Neural cell (in vitro differentiated cells): ENCODE results near the gene CUX1.
"Not testable (repeated sequence)": the region's sequence is repeated elsewhere in the genome, so short reads cannot be mapped to it uniquely, and the experiment has no call there.

ENCODE experiments used
- EP300 ChIP-seq: fragments of 450-650 bp; conservative IDR thresholded peaks from 2 replicates; pipeline ENCODE4 v1.6.1; 2014; ENCODE audit warnings: antibody characterized with exemption, mild to moderate bottlenecking, moderate library complexity; ENCODE audit not compliant: poor library complexity, severe bottlenecking
- EZH2 ChIP-seq: fragments of 200-600, 300-800 bp; shearing (Covaris generic), sonication (generic); IDR thresholded peaks from 2 replicates; pipeline ENCODE4 v1.6.1; 2014; ENCODE audit warnings: antibody characterized with exemption, low read length, borderline replicate concordance, mild to moderate bottlenecking; ENCODE audit not compliant: insufficient read depth, poor library complexity, severe bottlenecking
- POLR2AphosphoS5 ChIP-seq: IDR thresholded peaks from 2 replicates; pipeline ENCODE4 v1.6.1; 2012
- RAD21 ChIP-seq: fragments of 450-650 bp; conservative IDR thresholded peaks from 2 replicates; pipeline ENCODE4 v1.6.1; 2014; ENCODE audit warnings: antibody characterized with exemption, mild to moderate bottlenecking, moderate library complexity
- REST ChIP-seq: IDR thresholded peaks from 2 replicates; pipeline ENCODE4 v1.6.1; 2012; ENCODE audit warnings: borderline replicate concordance
- SMC3 ChIP-seq: fragments of 450-650 bp; conservative IDR thresholded peaks from 2 replicates; pipeline ENCODE4 v1.6.1; 2014; ENCODE audit warnings: antibody characterized with exemption, mild to moderate bottlenecking, moderate library complexity; ENCODE audit not compliant: poor library complexity
- TF ChIP-seq, protein P1 (sequence below): fragments of 450-650 bp; IDR thresholded peaks from 2 replicates; pipeline ENCODE4 v1.5.1; 2014; ENCODE audit warnings: antibody characterized with exemption, mild to moderate bottlenecking, moderate library complexity; ENCODE audit not compliant: poor library complexity, severe bottlenecking

GRCh38 chr7:101837433-101837832, 20.0 kb downstream of the CUX1 start:
- TF ChIP-seq, protein P1, sequence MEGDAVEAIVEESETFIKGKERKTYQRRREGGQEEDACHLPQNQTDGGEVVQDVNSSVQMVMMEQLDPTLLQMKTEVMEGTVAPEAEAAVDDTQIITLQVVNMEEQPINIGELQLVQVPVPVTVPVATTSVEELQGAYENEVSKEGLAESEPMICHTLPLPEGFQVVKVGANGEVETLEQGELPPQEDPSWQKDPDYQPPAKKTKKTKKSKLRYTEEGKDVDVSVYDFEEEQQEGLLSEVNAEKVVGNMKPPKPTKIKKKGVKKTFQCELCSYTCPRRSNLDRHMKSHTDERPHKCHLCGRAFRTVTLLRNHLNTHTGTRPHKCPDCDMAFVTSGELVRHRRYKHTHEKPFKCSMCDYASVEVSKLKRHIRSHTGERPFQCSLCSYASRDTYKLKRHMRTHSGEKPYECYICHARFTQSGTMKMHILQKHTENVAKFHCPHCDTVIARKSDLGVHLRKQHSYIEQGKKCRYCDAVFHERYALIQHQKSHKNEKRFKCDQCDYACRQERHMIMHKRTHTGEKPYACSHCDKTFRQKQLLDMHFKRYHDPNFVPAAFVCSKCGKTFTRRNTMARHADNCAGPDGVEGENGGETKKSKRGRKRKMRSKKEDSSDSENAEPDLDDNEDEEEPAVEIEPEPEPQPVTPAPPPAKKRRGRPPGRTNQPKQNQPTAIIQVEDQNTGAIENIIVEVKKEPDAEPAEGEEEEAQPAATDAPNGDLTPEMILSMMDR, result not testable (repeated sequence)
- not testable (repeated sequence) for TF ChIP-seq SMC3, POLR2AphosphoS5, RAD21, EZH2, REST, EP300
